ENCODE measurements around the gene ITPRIP.

ITPRIP gene

DNA sequence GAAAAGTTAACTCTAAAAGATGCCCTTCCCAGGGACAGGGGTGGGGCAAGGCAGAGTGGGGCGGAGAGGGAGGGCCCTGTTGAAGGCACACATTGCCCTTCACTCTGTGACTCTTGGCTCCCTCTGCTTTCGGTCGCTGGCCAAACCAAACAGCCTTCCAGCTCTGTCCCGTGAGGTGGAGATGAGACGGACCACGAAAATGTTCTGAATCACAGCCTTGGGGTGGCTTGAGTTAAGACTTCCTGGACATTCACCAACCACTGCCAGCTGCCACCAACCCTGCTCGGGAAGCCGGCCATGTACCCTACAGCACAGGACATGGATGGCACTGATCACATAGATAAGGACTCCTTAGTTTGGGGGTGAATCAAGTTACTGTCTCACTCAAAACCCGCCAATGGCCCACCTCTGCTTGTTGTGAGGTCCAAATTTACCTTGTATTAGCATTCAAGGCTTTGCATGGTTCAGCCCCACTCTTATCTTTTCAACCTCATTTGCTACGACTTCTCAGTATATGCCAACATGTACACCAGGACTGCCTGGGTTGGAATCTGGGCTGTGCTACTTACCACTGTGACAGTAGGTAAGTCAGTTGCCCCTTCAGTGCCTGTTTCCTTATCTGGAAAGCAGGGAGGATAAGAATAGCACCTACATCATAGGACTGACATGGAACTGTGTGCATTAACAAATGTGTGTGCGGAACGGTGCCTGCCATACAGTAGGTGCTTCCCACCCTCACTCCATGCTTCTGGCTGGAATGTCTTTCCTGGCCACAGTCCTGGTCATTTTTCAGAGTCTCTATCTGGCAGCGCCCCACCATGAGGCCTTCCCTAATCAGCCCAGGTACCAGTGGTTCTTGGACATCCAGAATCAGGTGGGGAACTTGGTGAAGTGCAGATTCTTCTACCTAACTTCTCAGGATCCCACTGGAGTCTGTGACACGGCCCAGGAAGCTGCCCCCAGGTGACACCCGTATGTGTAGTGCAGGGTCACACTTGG is 28.0 kb downstream of the ITPRIP start:
- H3K27ac ChIP-seq = no peak overlapping the region
- TF ChIP-seq, protein P1, sequence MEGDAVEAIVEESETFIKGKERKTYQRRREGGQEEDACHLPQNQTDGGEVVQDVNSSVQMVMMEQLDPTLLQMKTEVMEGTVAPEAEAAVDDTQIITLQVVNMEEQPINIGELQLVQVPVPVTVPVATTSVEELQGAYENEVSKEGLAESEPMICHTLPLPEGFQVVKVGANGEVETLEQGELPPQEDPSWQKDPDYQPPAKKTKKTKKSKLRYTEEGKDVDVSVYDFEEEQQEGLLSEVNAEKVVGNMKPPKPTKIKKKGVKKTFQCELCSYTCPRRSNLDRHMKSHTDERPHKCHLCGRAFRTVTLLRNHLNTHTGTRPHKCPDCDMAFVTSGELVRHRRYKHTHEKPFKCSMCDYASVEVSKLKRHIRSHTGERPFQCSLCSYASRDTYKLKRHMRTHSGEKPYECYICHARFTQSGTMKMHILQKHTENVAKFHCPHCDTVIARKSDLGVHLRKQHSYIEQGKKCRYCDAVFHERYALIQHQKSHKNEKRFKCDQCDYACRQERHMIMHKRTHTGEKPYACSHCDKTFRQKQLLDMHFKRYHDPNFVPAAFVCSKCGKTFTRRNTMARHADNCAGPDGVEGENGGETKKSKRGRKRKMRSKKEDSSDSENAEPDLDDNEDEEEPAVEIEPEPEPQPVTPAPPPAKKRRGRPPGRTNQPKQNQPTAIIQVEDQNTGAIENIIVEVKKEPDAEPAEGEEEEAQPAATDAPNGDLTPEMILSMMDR (conservative IDR thresholded peaks at IDR 0.05) = no peak

DNA sequence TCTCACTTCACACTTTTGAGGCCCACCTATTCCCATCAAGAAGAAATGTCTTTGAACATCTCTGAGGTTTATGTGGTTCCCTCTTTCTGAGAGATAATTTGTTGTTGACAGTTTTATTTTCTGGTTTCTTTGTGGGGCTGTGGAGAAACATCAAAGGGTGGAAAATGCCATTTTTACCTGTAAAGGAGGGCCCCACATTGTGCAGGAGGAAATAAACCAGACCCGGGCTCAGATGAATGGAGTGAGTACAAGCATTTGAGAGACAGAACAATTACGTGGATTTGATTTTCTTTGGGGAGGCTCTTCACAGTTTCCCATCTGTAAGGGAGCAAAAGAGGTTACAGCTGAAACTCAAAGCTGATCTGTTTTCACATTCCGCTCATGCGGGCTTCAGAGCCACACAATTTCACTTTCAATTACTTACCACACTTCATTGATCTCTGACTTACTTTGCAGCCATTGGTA is 29.8 kb downstream of the ITPRIP start:
- H3K27ac ChIP-seq = no peak overlapping the region
- TF ChIP-seq, protein P1 (conservative IDR thresholded peaks at IDR 0.05) = no peak

- TF ChIP-seq, protein P1 (conservative IDR thresholded peaks at IDR 0.05) = no peak
Measured at GRCh38 chr10:104307576-104308438, 30.5 kb downstream of the ITPRIP start.

DNA sequence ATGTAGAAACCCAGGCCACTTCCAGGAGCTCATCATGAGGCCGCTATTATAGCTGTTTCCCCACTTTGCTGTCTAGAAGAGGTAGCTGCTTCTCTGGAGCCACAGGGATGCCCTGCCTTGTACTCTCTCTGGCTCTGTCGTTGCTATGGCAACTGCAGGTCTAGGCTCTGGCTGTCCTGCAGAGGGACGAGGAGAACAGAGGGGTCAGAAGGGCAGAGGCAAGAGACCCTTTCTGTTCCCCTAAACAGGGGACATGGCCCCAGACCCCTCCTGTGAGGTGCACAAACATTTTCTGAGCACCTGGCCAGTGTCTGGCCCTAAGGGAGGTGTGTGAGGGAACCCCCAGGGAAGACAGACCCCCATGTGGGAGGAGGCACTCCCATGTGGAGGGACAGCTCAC is 31.4 kb downstream of the ITPRIP start:
- TF ChIP-seq, protein P1 (conservative IDR thresholded peaks at IDR 0.05) = no peak
- H3K27ac ChIP-seq = peak overlapping the region; percentile 84; the same call in 1 of the 2 replicates

More at GRCh38 chr10:104307576-104308438, 30.5 kb downstream of the ITPRIP start:
- H3K27ac ChIP-seq = no peak overlapping the region

- TF ChIP-seq, protein P1 (conservative IDR thresholded peaks at IDR 0.05) = no peak
- peak overlapping the region; percentile 84 for H3K27ac ChIP-seq
Measured at GRCh38 chr10:104304927-104305326, 33.3 kb downstream of the ITPRIP start.

DNA sequence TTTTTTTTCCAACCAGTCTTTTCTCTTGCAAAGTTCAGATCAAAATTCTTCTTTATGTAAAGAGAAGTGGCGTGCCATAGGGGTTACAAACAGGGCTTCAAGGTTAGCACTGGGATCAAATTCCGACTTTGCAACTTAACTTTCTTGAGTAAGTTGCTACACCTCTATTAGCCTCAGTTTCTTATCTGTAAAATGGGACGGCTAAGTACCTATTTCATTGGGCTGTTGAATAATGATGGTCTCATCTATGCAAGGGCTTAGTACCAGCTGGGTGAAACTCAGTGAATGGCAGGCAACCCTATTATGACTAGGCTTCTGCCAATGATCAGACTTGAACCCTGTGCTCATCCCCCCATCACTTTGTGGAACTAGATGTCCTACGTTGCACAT is 33.9 kb downstream of the ITPRIP start:
- H3K27ac ChIP-seq = peak overlapping the region; percentile 84

More for the DNA sequence above, 33.9 kb downstream of the ITPRIP start:
- TF ChIP-seq, protein P1 (conservative IDR thresholded peaks at IDR 0.05) = no peak

All from VCaP (cell line).